ENCODE measurements around the gene CASS4.

Gene CASS4

DNA sequence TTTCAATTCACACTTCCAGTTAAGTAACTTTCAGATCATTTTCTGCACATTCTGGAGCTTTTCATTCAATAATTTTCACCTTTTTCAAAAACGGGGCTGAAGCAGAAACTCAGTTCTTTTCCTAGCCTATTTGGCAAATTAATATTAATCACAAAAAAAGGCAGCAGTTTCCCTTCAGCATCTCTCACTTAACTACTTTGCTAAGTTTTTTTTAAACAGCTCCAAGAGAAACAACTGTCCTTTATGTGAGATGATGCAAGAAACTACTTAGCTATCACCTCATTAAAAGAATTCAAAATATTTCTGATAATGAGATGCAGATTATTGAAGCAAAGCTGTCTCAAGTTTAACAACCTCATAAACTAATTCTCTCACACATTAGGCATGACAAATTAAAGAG, 11.8 kb downstream of the CASS4 start:
- H3K27me3 Mint-ChIP-seq (ENCODE audit: low read depth) = no peaks in the 10 kb centered on the region
- peaks cover 34% of the 10 kb centered on the region for H3K4me1 Mint-ChIP-seq (ENCODE audit: low read depth)
- H3K27ac Mint-ChIP-seq = no peak overlapping the region
- H3K9me3 Mint-ChIP-seq = no peaks in the 10 kb centered on the region
- H3K36me3 Mint-ChIP-seq (ENCODE audit: low read depth) = peaks cover 22% of the 10 kb centered on the region
- H3K4me3 Mint-ChIP-seq = no peak overlapping the region

DNA sequence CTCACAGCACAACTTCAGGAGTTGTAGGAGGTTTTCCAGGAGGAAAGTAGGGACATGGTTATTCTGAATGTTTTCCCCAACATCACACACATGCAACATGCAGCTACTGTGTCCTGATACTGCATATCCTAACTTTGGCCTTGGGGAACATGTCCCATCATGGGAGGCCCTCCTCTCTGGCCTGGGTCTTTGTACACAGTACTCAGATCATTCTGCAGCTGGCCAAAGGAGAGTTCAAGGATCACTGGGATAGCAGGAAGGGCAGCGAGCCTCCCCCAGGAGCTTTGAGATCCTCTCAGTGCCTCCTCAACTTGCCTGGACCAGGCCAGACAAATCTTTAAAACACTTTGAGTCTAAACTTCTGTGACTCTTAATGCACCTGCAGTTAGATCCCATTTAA, 12.9 kb downstream of the CASS4 start:
- H3K9me3 Mint-ChIP-seq = no peaks in the 10 kb centered on the region
- no peak overlapping the region for H3K4me3 Mint-ChIP-seq
- no peaks in the 10 kb centered on the region for H3K27me3 Mint-ChIP-seq (ENCODE audit: low read depth)
- peaks cover 41% of the 10 kb centered on the region for H3K4me1 Mint-ChIP-seq (ENCODE audit: low read depth)
- no peak overlapping the region for H3K27ac Mint-ChIP-seq
- peaks cover 29% of the 10 kb centered on the region for H3K36me3 Mint-ChIP-seq (ENCODE audit: low read depth)

DNA sequence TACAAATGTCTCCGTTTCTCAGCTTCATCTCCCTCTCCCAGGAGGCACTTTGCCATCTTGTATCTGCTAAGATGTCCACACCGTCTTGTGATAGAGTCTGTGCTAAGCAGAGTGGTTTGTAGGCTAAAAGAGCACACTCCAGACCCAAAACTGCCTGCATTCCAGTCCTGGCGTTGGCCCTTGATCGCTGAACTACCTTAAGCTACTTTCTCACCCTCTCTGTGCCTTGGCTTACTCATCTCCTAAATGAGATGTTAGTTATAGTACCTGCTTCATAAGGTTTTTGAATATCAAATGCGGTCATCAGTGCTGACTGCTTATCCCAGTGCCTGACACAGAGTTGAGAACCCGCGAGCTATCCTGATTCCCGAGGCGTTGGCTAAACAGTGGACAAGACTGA, 14.0 kb downstream of the CASS4 start:
- Mint-ChIP-seq H3K4me1 (ENCODE audit: low read depth) (peaks cover 44% of the 10 kb centered on the region), H3K27ac (no peak overlapping the region)

DNA sequence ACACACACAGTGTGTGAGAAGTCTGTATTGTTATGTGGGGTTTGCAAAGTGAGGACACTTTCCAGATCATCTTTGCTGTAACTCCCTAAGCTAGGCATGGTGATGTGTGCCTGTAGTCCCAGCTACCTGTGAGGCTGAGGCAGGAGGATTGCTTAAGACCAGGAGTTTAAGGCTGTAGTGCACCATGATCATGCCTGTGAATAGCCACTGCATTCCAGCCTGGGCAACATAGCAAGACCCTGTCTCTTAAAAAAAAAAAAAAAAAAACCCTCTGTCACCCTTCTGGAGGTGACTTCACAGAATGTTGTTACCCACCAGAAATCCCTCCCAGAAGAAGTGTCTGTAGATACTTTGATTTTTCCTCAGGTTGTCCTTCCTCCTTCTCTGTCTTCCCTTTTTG, 14.9 kb downstream of the CASS4 start:
- Mint-ChIP-seq H3K27me3 (ENCODE audit: low read depth) (no peaks in the 10 kb centered on the region), H3K4me1 (ENCODE audit: low read depth) (peaks cover 37% of the 10 kb centered on the region), H3K4me3 (no peak overlapping the region), H3K27ac (no peak overlapping the region), H3K36me3 (ENCODE audit: low read depth) (peaks cover 31% of the 10 kb centered on the region), H3K9me3 (no peaks in the 10 kb centered on the region)

More for the DNA sequence above, 14.0 kb downstream of the CASS4 start:
- Mint-ChIP-seq H3K27me3 (ENCODE audit: low read depth) (no peaks in the 10 kb centered on the region), H3K4me3 (no peak overlapping the region), H3K9me3 (no peaks in the 10 kb centered on the region), H3K36me3 (ENCODE audit: low read depth) (peaks cover 33% of the 10 kb centered on the region)

DNA sequence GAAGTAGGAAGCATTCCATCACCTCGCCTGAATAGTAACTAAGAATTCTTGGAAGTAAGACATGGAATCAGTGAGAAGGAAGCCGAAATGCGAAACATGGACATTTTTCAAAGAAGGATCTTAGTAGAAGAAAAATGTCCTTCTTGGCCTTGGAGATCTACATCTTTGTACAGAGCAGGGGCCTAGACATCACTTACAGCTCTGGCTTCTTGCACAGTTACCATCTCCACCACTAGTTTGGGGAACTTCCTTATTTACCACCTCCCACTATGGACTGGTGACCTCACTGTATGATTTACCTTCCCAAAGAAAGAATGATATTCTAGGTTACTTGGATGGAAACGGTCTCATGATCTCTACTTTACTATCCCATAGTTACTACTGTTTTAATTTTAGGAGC, 15.7 kb downstream of the CASS4 start:
- Mint-ChIP-seq H3K4me3 (peak overlapping the region; percentile 2), H3K36me3 (ENCODE audit: low read depth) (peaks cover 26% of the 10 kb centered on the region), H3K4me1 (ENCODE audit: low read depth) (peaks cover 28% of the 10 kb centered on the region), H3K9me3 (no peaks in the 10 kb centered on the region), H3K27ac (no peak overlapping the region), H3K27me3 (ENCODE audit: low read depth) (no peaks in the 10 kb centered on the region)

DNA sequence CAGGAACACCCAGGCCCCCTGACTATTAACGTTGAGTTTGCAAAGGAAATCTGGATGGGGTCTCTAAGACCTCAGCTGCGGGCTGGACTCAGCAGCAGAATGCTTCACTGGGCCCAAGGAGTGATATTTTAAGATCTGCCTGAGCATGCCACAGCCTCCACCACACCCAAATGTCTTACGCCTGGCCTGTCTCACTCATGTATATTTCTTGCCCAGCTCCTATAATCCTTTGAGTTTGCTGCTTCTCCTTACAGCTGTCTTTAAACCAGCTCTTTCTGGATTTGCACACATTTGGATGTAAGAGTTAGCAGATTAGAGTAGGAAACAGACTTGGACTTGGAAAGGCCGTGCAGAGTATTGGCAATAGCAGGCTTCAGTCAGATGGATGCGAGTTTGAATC, 16.4 kb downstream of the CASS4 start:
- Mint-ChIP-seq H3K9me3 (no peaks in the 10 kb centered on the region), H3K4me3 (no peak overlapping the region), H3K4me1 (ENCODE audit: low read depth) (peaks cover 30% of the 10 kb centered on the region), H3K27me3 (ENCODE audit: low read depth) (no peaks in the 10 kb centered on the region), H3K36me3 (ENCODE audit: low read depth) (peaks cover 30% of the 10 kb centered on the region), H3K27ac (no peak overlapping the region)

DNA sequence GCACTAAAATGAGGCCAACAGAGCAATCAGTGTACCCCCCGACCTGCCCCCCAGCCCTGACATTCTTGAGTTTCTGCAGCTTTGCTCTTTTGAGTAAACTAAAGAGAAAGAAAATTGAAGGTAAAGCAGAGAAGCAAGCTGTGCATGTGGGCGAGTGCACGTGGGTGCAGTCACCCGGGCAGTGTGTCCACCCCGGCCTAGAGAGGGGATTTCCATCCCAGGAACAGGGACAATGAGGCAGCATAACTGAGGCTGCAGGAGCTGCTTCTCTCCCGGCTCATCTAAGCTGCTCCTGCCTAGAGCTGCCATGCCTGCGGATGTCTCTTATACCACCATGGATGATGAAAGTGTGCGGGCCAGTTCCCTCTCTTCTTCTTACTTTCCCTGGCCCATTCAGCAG, 16.8 kb downstream of the CASS4 start:
- Mint-ChIP-seq H3K4me3 (peak overlapping the region; percentile 73), H3K9me3 (peaks cover under 1% of the 10 kb centered on the region), H3K36me3 (ENCODE audit: low read depth) (peaks cover 32% of the 10 kb centered on the region), H3K27ac (no peak overlapping the region), H3K4me1 (ENCODE audit: low read depth) (peaks cover 30% of the 10 kb centered on the region), H3K27me3 (ENCODE audit: low read depth) (no peaks in the 10 kb centered on the region)

DNA sequence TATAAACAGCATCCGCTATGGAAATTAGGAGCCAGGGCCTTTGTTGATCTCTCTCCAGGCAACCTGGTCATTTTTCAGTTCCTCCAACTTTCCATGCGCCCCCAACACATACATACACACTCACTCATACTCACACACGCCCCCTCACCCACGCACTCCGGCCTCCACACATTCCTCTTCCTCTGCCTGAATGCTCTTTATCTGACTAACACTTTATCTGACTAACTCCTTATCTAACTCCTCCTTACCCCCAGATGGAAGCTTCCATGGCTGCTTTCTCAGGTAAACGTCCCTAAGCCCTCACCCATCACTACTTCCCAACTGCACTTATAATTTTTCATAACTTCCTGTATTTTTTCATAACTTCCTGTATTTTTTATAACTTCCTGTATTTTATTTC, 17.4 kb downstream of the CASS4 start:
- Mint-ChIP-seq H3K36me3 (ENCODE audit: low read depth) (peaks cover 35% of the 10 kb centered on the region), H3K27me3 (ENCODE audit: low read depth) (no peaks in the 10 kb centered on the region), H3K4me3 (peak overlapping the region; percentile 73), H3K27ac (peak overlapping the region; percentile 86), H3K9me3 (peaks cover 4% of the 10 kb centered on the region), H3K4me1 (ENCODE audit: low read depth) (peaks cover 30% of the 10 kb centered on the region)

DNA sequence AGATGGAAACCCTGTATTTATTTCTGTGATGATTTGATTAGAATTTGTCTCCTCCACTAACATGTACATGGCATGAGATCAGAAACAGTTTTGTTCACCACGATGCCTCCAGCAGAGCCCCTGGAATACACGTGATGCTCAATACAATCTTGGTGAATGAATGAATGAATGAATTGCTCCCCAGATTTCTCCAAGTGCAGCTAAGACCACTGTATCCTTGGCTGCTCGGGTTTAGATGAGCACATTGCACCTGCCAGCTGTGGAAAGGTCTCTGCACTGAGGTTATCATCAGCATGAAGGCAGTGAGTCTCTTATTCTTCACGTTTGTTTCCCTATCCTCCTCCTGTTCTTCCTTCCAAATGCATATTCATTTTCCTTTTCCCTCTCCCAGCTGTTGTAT, 17.9 kb downstream of the CASS4 start:
- H3K4me3 Mint-ChIP-seq = peak overlapping the region; percentile 73
- peaks cover 33% of the 10 kb centered on the region for H3K36me3 Mint-ChIP-seq (ENCODE audit: low read depth)
- H3K4me1 Mint-ChIP-seq (ENCODE audit: low read depth) = peaks cover 29% of the 10 kb centered on the region
- peaks cover 4% of the 10 kb centered on the region for H3K9me3 Mint-ChIP-seq
- peak overlapping the region; percentile 86 for H3K27ac Mint-ChIP-seq
- H3K27me3 Mint-ChIP-seq (ENCODE audit: low read depth) = no peaks in the 10 kb centered on the region

DNA sequence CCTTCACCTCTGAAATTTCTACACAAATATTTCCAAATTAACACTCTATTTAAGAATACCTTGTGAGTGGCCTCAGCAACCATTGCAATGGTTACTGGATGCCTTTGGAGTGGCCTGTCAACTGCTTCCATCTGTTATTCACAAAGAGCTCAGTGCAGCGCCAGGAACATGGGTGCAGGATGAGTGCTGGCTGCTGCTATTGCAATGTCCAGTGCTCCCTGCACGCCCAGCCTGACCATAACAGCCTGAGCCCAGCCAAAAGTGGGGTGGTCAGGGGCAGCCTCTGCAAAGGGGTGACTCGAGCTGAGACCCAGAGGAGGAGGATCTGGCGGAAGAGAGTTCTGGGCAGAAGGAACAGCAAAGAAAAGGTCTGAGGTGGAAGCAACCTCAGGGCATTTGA, 18.4 kb downstream of the CASS4 start:
- H3K36me3 Mint-ChIP-seq (ENCODE audit: low read depth) = peaks cover 34% of the 10 kb centered on the region
- no peaks in the 10 kb centered on the region for H3K27me3 Mint-ChIP-seq (ENCODE audit: low read depth)
- peaks cover 30% of the 10 kb centered on the region for H3K4me1 Mint-ChIP-seq (ENCODE audit: low read depth)
- H3K27ac Mint-ChIP-seq = no peak overlapping the region
- no peak overlapping the region for H3K4me3 Mint-ChIP-seq
- H3K9me3 Mint-ChIP-seq = peaks cover 4% of the 10 kb centered on the region

DNA sequence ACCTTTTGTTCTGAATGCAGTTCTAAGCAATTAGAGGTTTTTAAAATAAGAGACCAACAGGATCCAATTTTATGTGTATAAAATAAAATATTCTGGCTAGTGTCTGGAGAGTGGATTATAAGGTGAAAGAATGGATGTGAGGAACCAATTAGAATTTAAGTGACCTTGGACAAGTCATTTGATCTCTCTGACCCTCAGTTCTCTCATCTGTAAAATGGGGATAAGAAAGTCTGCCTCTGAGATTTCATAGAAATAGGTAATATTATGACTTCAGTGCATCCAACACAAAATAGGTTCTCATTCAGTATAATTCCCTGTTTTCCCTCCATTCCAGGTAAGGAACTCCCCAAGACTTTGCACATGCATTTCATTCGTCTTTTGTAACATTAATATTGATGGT, 18.9 kb downstream of the CASS4 start:
- Mint-ChIP-seq H3K27me3 (ENCODE audit: low read depth) (no peaks in the 10 kb centered on the region), H3K36me3 (ENCODE audit: low read depth) (peaks cover 32% of the 10 kb centered on the region), H3K4me3 (no peak overlapping the region), H3K27ac (no peak overlapping the region), H3K4me1 (ENCODE audit: low read depth) (peaks cover 30% of the 10 kb centered on the region), H3K9me3 (peaks cover 4% of the 10 kb centered on the region)

DNA sequence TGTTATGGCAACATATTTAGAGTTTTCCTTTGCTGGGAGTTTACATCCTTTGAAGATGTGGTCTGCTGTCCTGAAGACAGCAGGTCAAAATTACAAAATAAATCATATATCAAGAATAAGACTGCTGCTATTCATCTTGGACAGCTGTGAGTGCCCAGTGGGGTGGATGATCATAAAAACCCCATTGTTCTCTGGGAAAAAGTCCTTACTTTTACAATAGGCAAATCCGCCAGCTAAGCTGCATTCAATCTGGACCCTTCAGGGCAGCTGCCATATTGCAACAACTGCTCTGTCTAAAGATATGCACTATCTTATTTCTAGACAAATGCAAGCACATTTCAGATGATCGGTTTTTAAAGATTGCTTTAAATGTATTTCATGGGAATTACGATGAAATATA, 19.4 kb downstream of the CASS4 start:
- H3K9me3 Mint-ChIP-seq = peaks cover 4% of the 10 kb centered on the region
- peaks cover 31% of the 10 kb centered on the region for H3K36me3 Mint-ChIP-seq (ENCODE audit: low read depth)
- no peak overlapping the region for H3K27ac Mint-ChIP-seq
- H3K27me3 Mint-ChIP-seq (ENCODE audit: low read depth) = no peaks in the 10 kb centered on the region
- peaks cover 30% of the 10 kb centered on the region for H3K4me1 Mint-ChIP-seq (ENCODE audit: low read depth)
- no peak overlapping the region for H3K4me3 Mint-ChIP-seq

DNA sequence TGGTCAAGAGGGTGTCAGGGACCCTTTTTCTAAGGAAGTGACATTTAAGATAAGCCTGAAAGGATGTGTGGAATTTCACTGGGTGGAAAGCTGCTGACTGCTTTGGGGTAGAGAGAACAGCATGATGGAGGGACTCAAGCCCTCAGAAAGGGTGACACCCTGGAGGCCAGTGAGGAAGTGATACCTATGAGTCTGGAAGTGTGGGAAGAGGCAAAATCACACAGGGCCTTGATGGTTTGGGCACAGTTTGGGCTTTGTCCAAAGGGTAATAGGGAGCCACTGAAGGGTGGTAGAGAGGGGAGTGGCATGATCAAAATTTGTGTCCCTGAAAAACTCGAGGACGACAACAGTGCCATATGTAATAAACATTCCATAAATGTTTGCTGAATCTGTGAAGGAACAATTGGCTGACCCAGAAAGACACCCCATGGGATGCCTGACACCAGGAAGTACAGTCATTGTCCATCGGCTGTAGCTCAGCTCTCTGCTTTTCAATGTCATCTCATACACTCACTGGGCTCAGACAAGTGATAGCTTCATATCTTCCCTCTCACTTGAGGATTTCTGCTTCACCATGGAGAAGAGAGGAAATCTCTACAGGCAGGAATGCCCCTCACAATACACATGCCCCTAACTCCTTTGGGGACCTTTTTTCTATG, 21.3 kb downstream of the CASS4 start:
- H3K27me3 Mint-ChIP-seq (ENCODE audit: low read depth) = no peaks in the 10 kb centered on the region
- no peak overlapping the region for H3K4me3 Mint-ChIP-seq
- H3K27ac Mint-ChIP-seq = peak overlapping the region; percentile 16
- H3K9me3 Mint-ChIP-seq = peaks cover 4% of the 10 kb centered on the region
- peaks cover 34% of the 10 kb centered on the region for H3K4me1 Mint-ChIP-seq (ENCODE audit: low read depth)
- H3K36me3 Mint-ChIP-seq (ENCODE audit: low read depth) = peaks cover 37% of the 10 kb centered on the region

DNA sequence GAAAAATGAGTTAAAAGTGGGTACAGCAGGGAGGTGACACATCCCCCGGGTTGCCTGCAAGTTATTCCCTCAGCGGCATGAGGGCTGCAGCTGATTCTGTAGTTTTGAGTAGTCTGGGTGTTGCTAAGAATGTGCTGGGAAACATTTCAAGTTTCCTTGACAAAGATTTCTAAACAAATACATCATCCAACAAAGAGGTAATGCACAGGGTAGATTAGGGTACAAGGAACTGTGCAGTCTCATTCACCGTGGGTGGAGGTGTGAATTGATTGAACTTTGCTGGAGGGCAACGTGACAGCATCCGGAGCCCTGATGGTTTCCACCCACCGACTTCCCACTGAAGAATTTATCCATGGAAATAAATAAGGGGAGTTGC, 21.8 kb downstream of the CASS4 start:
- H3K36me3 Mint-ChIP-seq (ENCODE audit: low read depth) = peaks cover 37% of the 10 kb centered on the region
- no peaks in the 10 kb centered on the region for H3K27me3 Mint-ChIP-seq (ENCODE audit: low read depth)
- peaks cover 4% of the 10 kb centered on the region for H3K9me3 Mint-ChIP-seq
- H3K4me3 Mint-ChIP-seq = no peak overlapping the region
- H3K27ac Mint-ChIP-seq = no peak overlapping the region
- peaks cover 34% of the 10 kb centered on the region for H3K4me1 Mint-ChIP-seq (ENCODE audit: low read depth)

DNA sequence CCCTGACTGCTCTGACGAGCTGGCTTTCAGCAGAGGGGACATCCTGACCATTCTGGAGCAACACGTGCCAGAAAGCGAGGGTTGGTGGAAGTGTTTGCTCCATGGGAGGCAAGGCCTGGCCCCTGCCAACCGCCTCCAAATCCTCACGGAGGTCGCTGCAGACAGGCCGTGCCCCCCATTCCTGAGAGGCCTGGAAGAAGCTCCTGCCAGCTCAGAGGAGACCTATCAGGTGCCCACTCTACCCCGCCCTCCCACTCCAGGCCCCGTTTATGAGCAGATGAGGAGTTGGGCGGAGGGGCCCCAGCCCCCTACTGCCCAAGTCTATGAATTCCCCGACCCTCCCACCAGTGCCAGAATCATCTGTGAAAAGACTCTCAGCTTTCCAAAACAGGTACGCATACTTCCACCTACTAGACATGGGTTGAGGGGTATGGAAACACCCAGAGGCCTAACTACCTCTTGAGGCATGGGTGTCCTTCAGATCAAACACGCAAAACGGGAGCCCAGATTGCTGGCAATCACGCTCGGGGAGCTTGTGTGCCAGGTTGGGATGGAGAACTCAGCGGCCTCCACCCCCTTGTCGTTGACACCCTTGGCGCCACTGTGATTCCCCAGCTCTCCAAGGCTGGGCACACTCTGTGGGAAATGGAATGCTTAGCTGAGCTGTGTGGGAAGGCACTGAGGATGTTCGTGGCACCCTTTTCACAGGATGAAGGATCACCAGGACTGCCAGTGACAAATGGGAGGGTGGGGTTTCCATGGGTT, 25.3 kb downstream of the CASS4 start:
- H3K4me1 Mint-ChIP-seq (ENCODE audit: low read depth) = peaks cover 39% of the 10 kb centered on the region
- H3K27ac Mint-ChIP-seq = no peak overlapping the region

More for the DNA sequence above, 25.3 kb downstream of the CASS4 start:
- H3K4me3 Mint-ChIP-seq = no peak overlapping the region
- peaks cover 4% of the 10 kb centered on the region for H3K9me3 Mint-ChIP-seq
- no peaks in the 10 kb centered on the region for H3K27me3 Mint-ChIP-seq (ENCODE audit: low read depth)
- peaks cover 28% of the 10 kb centered on the region for H3K36me3 Mint-ChIP-seq (ENCODE audit: low read depth)
